Measurements from ENCODE around the gene CELF2.

CELF2 gene

DNA sequence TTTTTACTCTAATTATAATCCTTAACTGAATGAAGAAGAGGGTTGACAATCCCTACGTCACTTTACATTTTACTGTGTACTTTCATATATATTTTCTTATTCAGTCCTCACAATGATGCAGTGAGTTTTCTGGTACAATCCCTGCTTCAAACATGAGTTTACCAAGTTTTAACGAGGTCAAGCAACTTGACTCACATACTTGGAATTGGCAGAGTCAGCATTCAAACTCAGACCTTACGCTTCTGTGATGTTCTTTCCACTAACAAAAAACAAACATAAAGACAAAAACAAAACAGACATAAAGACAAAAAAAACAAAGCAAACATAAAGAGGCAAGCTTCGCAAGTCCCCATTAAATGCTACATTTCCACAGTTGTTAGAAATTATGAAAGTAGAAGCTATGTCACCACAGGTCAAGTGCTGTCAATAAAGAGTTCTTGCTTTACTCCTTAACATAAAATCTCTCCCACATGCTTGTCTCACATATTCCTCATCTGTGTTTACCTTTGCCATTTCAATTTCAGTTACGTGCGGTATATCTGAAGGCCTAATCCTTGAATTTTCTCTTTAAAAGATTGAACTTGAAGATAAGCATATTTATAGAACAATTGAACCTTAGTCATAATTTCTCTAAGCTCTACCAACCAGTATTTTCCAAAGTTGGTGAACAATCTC is 217.3 kb downstream of the CELF2 start:
- DNase-seq = no peak

DNA sequence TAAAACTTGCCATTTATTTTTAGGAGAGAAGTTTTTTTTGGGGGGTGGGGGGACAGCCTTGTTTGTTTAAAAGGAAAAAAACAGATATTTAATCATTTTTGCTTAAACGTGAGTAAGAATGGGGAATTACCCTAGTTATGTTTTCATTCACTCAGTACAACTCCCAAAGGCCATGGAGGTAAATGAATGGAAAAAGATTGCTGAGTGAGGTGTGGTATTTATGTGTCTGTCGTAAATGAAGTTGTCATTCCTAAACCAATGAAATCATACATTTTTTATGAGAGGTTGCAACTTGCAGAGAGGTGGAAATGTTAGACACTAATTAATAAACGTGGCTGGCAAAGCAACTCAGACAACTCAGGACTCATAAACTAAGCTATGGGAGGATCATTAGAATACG is 218.1 kb downstream of the CELF2 start:
- no peak for DNase-seq

DNA sequence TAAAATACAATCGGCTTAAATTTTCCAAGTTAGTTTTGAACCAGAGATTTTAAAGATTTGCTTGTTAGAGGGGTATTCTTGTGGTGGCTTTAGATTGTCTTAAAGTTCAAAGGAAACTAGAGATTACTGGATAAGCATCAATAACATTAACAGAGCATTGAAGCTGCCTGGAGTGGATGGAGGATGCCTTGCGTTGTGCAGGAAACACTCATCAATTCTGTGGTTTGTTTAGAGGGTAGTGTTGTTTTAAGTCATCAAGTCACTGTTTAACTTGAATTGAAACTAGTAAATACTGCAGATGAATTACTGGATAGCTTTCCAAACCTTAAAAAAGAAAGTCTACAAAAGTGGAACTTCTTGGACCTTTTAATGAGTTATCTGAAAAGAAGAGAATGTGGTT is 218.6 kb downstream of the CELF2 start:
- no peak for DNase-seq

DNA sequence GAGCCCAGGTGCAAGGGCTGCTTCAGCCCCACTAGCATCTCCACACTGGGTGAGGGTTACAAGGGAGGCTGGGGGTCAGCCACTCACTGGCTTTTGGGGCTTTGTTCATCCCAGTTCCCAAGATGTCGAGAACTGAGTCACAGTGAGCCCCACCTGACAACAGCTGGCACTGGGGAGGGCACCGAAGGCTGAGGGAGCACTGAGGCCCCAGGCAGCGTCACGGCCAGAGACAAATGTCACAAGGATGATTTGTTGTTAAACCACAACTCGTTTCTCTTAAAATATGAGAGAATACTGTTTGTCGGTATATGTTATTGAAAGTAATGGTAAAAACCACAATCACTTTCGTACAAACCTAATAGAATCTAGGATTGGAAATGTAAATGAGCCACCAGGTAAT is 219.9 kb downstream of the CELF2 start:
- no peak for DNase-seq

DNA sequence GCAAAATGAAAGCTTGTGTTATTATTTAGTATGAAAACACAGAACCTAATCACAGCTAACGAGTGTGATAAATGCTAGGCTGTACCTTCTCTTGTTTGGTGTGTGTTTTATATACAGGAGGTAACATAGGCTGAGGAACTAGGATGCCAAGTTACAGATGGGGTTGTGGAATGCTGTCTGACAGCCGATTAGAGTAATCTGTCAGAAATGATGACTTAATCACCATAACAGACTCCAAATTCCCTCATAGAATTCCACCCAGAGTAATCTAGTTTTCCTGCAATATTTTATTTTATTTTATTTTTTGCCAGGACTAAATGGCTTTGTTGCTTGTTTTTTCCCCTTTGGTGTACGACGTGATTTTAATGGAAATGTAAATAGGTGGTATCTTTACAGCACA is 221.2 kb downstream of the CELF2 start:
- no peak for DNase-seq

DNA sequence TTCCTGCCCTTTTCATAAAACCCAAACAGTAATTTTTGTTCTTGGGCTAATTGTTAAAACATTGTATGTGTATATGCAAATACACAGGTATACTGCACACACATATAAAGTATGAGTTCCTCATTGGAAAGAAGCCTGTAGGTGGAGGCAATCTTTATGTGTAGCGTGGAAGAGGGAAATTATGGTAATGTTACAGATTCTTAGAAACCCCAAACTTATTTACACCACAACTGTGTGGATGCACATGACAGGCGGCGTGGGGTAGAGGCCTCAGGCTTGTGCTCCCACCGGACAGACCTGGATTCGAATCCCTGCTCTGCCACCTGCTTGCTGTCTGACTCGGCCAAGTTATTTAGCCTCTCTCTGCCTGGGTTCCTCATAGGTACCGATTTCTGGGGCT is 223.0 kb downstream of the CELF2 start:
- DNase-seq = no peak

DNA sequence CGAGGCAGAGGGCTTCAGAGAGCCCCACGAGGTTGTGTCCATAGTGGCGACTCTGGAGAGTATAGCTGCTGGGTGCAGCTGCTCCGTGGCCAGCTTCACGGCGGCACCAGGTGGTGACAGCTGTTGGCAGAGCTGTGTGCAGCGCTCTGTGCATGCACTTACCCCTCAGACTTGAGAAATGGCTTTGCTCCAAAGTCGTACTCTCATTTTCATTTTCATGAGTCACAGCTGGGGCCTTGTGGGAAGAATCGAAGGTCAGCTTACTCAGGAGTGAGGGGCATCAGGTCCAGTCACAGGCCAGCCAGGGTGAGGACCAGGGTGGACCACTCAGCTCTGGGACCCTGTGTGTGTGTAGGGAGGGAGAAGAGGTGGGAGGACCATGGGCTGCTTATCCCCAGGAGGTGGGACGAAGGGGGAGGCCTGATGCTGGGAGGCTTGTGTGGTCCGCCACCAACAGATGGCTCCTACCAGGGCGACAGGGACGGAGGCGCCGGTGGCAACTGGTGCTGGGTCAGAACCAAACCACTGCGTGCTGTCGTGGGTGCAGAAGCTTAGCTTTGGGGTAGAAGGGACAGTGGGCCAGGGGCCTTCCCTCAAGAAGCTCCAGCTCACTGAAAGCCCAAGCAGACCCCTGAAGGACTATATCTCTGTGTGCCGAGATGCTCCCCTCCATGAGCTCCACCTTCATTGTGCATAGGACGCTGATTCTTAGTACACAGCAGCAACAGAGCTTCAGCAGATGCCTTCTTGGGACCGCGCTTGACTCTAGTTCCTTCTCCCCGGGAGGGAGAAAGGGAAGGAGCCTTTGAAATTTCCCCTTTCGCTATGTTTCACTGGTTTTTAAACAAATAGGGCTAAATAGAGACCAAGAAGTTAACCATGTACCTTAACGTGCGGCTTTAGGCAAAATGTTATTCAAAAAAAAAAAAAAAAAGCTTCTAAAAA is 225.0 kb downstream of the CELF2 start:
- no peak for DNase-seq

DNA sequence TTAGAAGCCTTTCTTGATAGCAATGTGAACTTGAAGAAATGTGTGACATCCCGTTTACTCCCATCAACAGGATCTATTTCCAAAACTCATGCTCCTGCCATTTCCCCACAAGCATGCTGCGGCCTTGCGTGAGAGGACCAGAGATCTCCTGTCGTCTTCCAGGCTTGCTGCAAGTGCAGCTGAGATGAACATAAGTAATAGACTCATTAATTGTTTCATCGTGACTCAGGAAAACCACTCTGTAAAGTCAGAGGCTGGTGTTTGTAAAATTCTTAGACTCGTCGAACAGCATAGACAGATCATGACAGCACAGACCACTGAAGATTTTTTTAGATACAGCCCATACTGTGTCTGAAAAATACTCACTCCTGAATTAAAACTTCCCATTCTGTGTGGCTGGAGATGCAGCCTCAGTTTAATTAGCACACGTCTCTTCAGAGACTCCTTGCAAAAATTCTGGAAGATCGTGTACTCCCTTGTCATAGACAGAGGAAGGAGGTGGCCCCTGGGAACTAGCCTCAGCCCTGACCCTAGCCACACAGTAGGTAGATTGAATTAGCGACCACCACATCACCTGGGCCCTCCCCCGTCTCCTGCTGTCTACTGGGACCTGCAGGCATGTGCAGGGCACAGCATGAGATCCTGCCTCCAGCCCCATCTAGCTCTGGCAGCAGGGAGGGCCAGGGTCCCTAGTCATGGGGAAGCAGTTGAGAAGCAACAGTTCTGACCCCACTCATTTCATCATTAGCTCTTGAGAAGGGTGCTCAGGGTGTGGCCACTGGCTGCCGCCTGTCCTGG is 226.0 kb downstream of the CELF2 start:
- no peak for DNase-seq

DNA sequence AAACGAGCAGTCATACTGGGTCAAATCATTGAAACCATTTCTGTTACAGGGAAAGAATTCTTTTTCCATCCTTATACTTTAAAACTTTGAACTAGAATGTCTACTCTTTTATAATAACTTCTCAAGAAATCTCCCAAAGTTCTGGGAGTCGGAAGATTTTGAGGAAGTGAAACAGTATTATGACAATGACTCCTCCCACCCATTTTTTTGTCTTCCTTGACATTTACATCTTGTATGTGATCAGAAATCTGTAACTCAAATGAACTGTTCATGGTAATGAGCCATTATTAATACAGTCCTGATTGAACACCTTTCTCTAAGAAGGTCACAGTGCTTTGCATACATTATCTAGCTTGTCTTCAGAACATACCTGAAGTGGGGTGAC is 227.4 kb downstream of the CELF2 start:
- DNase-seq = no peak

DNA sequence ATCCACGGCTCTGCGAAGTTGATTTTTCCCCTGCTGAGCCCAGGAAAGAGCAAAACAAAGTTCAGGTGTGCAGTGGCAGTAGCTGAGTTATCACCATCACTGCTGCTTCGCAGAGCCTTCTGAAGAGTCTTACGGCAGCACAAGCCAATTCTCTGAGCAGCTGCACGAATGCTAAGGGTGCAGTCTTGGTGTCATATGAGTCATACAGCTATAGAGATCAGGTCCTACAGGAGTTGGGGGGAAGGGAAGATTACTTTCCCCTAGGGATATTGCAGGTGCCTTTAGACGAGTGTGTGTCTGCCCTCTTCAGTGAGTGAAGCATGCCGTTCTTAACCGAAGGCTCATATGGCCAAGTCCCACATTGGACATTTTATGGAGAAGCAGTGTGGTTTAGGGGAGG is 227.8 kb downstream of the CELF2 start:
- no peak for DNase-seq

DNA sequence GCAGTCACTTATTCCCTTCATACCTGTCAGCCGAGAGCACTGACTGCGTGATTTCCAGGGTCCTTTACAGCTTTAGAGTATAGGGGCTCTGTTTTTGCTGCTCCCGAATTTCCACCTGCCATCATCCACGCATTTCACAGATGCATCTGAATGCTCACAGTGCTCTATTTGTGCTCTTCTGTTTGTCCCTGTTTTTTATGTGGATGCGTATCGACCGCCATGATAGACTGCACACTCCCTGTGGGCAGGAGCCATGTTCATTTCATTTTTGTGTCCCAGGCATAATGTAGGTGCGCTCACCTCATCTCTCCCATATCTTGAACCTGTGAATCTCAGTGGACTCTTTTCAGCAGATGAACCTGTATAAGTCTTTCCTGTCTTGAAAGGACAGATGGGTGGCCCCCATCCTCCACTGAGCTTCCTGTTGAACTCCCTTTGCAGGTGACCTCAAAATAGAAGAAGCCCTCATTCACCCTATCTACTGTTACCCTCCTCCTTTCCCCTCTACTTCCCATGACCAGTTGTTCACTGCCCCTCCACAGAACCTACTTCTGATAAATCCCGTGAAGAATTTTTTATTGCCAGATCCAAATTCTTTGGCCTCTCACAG is 228.4 kb downstream of the CELF2 start:
- DNase-seq = no peak

DNA sequence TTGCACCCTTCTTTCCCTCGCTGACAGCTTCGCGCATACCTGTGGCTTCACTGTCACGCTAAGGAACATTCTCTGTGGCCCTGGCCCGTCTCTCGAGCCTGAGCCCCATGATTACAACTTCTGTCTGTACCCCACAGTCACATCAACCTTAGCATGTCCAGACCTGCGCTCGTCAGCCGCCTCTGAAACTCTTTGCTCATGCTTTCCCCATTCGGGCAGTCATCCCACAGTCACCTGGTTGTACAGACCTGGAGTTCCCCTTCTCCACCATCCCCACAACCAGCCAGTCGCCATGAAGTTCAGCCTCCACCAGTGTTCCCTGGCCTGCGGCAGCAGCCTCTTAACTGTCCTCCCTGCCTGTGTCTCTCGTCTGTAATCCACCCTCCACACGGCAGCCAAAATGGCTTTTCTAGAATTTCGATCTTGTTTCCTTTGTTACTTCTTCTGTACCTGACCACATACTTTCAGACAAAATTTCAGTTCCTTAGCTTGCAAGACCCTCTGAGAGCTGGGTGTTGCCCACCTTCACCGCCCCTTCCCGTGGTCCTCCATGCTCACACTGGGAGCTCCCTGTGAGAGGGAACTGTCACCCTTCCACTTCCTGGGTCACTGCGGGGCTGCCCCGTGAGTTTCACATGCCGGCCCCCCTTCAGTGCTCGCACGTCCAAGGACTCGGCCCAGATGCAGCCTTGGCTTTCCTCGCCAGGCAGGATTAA is 229.2 kb downstream of the CELF2 start:
- no peak for DNase-seq

DNA sequence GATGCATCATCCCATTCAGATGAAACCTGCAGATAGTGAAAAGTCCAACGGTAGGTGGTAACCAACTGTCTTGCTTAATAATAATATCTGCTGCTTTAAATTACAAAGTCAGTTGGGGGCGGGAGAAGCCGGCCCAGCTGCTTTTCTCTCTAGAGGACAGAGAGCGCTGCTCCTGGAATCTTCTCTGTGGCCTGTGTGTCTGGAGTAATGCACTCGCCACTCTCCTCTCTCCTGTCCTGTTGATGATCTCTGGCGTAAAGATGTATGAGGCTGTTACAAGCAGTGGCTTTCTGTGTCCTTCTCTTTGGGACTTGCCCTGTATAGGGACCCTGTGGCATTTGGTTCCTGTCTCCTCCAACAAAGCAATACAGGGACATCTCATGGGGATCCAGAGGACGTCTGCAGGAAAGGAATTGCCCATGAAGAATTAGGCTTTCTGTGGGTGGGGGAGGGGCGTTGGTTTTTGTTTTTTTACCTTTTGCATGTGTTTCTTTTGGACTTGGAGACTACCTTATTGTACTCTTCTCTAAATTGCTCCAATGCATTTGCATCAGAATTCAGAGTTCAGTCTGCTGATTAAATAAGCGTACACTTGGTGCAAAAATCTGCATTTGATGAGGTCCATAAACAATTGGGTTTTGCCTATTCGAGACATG is 231.6 kb downstream of the CELF2 start:
- no peak for DNase-seq

DNA sequence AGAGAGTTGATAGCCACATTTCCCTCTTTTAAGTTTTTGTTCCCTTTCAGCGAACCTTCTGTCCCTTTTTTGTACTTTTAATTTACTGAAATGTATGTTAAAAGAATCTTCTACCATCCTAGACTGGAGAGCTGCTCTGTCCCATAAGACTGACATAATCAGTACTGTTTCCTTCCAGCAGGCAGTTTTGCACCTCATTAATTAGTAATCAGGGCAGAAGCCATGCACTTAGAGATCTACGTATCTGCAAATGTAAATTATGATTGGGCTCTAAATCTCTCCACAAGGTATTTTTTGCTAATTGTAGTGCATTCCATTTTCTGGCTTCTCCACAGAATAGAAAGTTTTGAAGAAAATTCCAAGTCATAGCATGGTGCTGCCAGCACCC is 232.1 kb downstream of the CELF2 start:
- no peak for DNase-seq

DNA sequence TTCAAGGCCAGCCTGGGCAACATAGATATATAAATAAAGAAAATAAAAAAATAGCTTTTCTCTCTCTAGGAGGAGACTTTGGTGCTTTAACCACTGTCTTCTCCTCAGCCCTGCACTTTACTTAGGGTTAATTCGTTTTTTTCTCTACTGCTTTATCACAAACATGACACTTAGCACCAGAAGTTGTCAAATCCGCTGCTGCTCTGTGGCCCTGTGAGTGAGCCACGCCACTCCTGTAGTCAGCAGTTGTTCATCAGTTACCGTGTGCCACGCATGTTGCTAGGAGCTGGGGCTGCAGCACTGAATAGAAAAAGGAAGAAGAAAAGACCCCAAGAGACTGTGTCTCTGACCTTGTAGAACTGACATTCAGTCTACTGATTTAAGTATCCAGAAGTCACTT is 232.6 kb downstream of the CELF2 start:
- DNase-seq = no peak

DNA sequence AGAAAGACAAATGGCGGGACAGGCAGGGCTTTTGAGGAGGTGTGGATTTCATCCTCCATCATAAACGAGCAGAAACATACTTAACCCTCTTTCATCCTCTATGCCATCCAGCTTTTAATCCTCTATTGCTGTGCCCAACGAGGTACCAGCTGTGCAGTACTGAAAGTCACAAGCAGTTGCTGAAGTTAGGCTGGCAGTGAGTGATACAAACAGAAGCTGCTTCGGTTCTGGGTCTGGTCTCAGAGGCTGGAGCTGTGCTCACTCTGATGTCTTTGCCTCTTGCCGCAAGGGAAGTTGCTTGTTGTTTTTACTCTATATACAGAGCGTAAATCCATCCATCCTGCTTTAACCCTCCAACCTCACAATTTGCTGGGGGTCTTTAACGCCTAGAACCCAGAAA is 235.2 kb downstream of the CELF2 start:
- no peak for DNase-seq

DNA sequence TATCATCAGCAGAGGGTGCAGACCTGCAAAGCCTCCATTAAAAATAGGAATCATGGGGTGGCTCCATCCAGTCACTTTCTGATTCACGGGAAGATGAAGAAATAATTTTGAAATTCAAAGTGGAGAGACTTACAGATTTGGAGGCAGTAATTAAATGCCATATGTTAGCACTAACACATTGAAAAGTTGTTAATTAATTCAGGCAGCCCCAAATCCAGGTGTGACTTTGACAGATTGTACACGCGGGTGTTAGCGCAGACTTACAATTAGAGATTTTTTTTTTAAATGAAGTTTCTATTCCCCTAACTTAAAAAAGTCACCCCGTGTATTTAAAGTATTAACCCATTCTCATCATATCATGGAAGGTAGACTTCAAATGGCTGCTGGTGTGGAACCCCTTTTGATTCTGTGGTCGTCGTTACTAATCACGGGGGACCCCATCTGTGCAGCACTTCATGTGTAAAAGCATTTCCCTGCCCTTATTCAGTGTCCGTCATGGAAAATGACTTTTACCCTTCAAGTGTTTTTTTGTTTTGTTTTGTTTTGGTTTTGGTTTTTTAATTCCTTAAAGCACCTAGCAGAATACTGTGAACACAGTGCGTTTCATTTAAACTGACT is 235.8 kb downstream of the CELF2 start:
- no peak for DNase-seq

DNA sequence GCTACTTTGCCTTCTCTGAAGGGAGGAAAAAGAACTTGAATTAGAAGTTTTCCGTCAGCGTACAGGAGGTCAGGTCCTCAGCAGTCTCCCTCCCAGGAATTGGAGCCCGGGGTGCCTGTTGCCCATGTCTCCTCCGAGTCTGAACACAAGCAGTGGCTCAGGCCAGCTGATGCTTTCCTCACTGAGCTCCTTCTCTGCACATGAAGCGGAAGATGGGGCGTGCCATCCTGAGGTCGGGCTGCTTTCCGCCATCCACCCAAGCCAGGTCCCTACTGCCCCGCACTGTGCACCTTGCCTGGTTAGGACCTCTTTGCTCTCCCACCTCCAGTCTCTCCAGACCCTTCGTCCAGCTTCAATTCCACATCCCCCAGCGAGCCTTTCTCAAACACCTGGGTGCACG is 237.5 kb downstream of the CELF2 start:
- no peak for DNase-seq

DNA sequence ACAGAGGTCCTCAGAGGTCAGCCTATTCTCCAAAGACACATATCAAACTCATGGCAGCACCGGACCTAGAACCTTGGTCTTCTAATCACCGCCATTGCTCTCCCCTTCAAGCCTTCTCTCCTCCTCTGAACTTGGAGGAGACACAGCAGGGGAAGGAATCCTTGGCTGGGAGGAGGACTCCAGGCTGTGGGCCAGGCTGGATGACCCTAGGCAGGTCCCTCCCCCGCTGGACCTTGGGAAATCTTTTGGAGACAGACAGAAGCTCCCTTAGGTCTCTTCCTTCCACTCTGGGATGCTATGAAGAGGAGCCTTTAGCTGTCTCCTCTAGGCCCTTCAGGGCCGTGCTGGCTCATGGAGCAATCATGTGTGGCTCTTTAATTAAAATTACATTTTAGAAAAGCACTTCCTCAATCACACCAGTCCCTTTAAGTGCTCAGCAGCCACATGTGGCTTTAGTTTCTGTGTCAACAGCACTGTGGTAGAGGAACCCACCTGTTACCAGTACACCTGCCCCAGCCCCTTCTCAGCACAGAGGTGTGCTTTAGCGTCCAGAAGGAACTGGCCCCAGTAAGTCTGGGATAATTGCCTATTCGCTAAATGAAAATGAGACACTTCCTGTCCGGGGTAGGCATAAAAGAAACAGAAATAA is 238.2 kb downstream of the CELF2 start:
- DNase-seq = no peak

DNA sequence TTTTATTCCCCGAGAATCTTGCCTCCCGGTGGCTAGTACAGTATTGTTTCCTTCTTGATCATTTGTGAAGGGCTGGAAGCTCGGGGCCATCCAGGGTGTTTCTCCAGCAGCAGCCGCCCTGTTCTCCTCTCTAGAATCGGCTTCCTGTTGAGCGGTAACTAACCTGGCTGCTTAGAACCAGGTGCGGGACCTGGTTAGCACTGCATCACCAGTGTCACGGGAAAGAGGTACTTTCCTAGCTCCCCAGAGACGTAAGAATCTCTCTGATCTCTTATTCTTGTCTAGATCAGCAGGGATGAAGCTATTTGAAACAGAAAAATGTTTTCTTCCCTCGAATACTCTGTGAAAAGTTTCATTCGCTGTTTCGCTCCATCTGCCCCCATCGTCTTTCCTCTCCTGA is 239.2 kb downstream of the CELF2 start:
- no peak for DNase-seq
